HG02759 (cell line): ENCODE data around the gene RPP25L.

Source experiments
- ATAC-seq: cut with Tn5 transposase; IDR thresholded peaks from one replicate; pipeline ENCODE4 v1.9.1; 2021; ENCODE audit warnings: mild to moderate bottlenecking, moderate library complexity; ENCODE audit not compliant: unreplicated experiment

Gene RPP25L

DNA sequence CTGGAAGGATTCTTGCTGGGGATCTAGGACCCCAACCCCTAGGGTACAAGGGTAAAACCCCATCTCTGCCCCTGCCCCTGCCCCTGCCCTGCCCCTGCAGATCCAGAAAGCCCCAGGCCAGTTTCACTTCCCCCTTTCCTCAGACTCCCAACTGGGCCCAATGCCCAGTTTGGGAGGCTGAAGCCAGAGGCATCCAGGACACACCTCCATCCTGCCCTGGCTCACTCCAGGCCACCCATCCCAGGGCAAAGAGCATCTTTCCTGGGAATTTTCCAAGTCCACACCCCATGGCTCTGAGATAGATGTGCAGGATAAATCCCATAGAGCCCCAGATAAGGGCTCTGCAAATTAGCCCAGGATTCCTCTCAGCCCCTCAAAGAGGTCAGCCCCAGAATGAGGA is 39.8 kb downstream of the RPP25L start:
- ATAC-seq = no peak

- no peak for ATAC-seq
Measured at GRCh38 chr9:34571481-34571810, 40.5 kb downstream of the RPP25L start.

DNA sequence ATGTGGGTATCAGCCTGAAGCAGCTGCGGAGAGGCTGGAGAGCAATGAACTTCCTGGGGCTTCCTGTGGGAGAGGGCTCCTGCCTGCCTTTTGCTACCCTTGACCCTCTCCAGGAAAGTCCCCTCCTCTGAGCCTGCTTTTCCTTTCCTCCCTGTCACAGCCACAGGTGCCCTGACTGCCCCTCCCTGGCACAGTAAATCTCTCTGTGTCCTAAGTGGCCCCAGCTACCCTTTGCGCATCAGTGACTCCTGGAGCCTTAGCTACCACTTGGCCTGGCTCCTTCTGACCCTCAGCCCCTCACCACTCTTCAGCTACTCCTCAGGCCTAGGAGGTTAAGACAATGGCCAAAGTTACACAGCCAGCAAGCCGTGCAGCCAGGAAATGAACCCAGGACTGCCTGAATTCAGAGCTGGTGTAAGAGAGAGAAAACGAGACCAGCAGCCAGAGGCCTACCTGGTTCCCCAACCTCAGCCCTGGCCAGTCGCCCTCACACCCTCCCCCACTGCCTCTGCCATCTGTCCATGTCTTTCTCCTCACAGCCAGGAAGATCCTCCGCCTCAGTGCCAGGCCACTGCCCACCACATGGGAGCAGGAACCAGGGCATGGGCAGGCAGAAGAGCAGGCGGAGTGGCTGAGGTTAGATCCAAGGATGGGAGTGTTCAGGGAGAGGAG is 41.0 kb downstream of the RPP25L start:
- no peak for ATAC-seq

- no peak for ATAC-seq
Measured at GRCh38 chr9:34570376-34570775, 41.5 kb downstream of the RPP25L start.

- no peak for ATAC-seq
Measured at GRCh38 chr9:34568774-34569173, 43.1 kb downstream of the RPP25L start.

GRCh38 chr9:34568133-34568532 is 43.8 kb downstream of the RPP25L start:
- ATAC-seq = no peak

DNA sequence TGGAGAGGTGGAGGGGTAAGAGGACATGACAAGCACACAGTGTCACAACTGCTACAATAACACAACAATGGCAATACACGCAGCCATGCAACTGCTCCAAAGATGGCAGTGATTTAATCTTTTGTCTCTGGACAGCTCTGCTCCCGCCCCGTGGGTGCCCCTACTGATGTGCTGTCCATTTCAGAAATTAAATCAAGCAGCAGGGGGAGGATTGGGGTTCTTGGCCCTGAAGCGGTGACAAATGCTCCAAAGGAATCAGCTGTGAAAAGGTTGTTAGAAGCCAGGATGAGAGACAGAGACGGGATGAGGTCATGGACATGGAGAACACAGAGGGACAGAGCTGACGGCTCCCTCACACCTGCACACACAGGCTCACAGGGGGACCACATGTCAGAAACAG is 44.9 kb downstream of the RPP25L start:
- no peak for ATAC-seq

- no peak for ATAC-seq
Measured at GRCh38 chr9:34566322-34566721, 45.6 kb downstream of the RPP25L start.

DNA sequence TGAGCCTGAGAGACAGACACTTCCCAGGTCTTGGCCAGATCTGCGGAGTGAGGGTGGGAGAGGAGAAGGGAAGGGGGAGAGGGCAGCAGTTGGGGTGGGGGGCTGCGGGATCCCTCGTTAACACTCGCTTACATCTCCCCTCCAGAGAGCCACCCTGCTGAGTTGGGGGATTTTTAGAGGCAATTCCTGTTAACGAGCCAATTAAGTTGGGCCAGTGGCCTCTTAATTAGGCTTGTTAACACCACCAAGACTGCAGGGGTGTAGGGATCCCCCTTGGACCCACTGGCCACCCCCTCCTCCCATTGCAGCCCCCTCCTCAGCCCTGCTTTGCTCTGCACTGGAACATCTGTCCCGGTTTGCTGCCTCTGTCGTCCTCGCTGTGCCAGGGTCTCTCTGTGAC is 46.0 kb downstream of the RPP25L start:
- ATAC-seq = no peak

DNA sequence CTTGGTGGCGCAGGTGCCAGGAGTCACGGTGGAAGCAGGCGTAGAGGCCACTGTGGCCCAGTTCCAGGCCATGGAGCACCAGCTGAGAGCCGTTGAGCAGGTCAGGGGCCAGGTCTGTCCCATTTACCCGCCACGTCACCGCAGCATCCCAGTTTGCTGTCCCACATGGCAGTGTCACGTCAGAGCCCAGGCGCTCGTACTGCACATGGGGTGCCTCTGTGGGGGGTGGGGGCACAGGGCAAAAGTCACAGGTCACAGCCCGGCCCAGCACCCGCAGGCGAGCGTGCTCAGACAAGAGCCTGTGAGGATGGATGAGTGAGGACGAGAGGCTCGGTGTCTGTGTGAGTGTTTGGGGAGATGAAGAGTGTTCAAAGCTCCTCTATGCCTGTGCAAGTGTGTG is 47.3 kb downstream of the RPP25L start:
- ATAC-seq = no peak

DNA sequence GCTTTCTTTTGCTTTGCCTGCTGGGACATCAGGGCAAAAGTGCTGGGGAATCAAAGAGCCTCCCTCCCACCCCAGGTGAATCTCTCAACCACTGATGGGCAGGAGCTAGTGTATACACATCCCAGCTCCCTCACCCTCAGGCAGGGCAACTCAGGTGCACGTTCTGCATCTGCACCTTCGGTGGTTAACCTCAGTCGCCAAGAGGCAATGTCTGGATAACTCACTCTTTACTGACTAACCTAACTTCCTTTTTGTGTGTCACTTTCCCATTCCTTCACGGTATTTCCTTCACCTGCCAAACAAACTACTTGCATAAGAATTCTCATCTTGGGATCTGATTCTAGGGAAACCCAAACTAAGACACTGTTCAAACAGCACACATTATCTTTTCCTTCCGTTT is 48.6 kb downstream of the RPP25L start:
- no peak for ATAC-seq

DNA sequence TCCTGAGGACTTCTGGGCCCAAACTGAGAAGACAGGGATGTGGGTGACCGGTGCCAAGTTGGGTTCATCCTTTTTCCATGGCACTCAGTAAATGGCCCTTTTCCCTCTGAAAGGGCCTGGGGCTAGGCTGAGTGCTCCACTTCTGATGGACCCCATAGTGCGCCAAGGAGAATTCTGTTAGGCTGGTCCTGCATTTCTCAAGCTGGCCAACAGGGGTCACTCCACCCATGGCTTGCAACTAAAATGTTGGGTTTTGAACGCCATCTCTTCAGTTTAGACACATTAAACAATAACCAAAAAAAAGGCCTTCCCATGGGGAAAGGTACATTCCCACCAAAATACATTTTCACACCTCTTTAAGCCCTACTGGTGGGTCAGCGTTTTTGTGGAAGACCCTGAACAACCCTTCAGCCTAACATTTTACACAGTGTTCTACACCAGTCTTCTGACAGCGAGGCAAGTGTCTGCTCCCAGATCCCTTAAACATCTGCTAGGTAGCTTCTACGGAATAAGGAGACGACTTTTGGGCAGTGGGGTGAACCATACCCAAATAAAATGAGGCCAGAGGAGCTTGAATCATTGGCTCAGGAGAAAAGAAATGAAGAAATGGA is 49.7 kb downstream of the RPP25L start:
- ATAC-seq = no peak

DNA sequence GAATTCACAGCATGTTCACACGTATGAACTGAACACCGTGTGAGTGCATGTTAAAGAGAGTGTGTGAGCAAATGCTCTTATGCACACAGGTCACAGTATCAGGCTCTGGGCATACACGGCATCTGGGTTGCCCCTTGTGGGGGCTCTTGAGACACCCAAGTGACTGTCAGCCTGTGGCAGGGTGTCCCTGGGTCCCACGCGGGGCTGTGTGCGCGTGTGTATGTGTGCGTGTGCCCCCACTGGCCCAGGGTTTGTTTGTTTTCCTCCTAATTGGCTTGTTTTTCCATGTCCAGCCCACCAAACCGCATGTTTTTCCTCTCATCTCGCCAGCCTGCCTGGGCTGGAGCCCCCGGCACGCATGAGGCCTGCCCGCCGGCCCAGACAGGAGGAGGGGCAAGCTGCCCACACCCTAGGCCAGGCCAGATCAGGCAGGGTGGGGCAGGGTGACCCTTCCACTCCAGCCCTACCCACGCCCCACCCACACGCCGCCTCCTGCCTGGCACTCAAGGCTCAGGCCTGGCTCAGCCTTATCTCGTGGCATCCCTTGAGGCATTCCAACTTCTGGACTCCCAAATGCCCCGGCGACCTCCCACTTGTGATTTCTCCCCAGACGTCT is 51.2 kb downstream of the RPP25L start:
- ATAC-seq = no peak
